DND-41 (cell line): ENCODE measurements around the gene HMCN2.

Experiments
- ATAC-seq: fragments of 200-7000 bp; cut with Tn5 transposase; 3 replicates; pipeline ENCODE4 v1.9.1; 2021; ENCODE audit warnings: low read depth; ENCODE audit not compliant: insufficient read depth
- DNase-seq: peaks from one replicate; pipeline ENCODE4 v3.0.0-alpha.2; 2020
- H2AFZ ChIP-seq: 2 replicates; pipeline ENCODE4 v1.6.0; 2012; ENCODE audit warnings: low read depth, low read length
- H3K27ac ChIP-seq: 2 replicates; pipeline ENCODE4 v1.5.1; 2012; ENCODE audit warnings: low read length, inconsistent platforms
- H3K27me3 ChIP-seq: fragments of 200-600 bp; sonication (generic); 2 replicates; pipeline ENCODE4 v1.6.0; 2012; ENCODE audit warnings: low read length, mild to moderate bottlenecking, inconsistent platforms; ENCODE audit not compliant: insufficient read depth, poor library complexity
- H3K36me3 ChIP-seq: 2 replicates; pipeline ENCODE4 v1.5.1; 2012; ENCODE audit warnings: low read length, inconsistent platforms; ENCODE audit not compliant: insufficient read depth
- H3K4me1 ChIP-seq: 2 replicates; pipeline ENCODE4 v1.5.1; 2012; ENCODE audit warnings: mild to moderate bottlenecking, low read length; ENCODE audit not compliant: insufficient read depth
- H3K4me2 ChIP-seq: 2 replicates; pipeline ENCODE4 v1.6.0; 2012; ENCODE audit warnings: mild to moderate bottlenecking, moderate library complexity, low read length, inconsistent platforms; ENCODE audit not compliant: insufficient read depth
- H3K4me3 ChIP-seq, 2 experiments: fragments of 200-600 bp in 1 of 2; shearing (Covaris generic) in 1 of 2; 2 replicates each; pipeline ENCODE4 v1.5.1; 2012 to 2016; ENCODE audit warnings: inconsistent platforms in 2 of 2, low read length in 2 of 2, mild to moderate bottlenecking in 2 of 2, low read depth in 1 of 2, moderate library complexity in 1 of 2
- H3K79me2 ChIP-seq: 2 replicates; pipeline ENCODE4 v1.6.0; 2012; ENCODE audit warnings: low read length, inconsistent platforms; ENCODE audit not compliant: insufficient read depth
- H3K9ac ChIP-seq: 2 replicates; pipeline ENCODE4 v1.6.0; 2012; ENCODE audit warnings: low read depth, mild to moderate bottlenecking, inconsistent platforms, low read length, moderate library complexity
- H3K9me3 ChIP-seq: 2 replicates; pipeline ENCODE4 v1.5.1; 2012; ENCODE audit warnings: low read length, moderate library complexity, mild to moderate bottlenecking, inconsistent platforms; ENCODE audit not compliant: insufficient read depth, severe bottlenecking
- H4K20me1 ChIP-seq: 2 replicates; pipeline ENCODE4 v1.6.0; 2012; ENCODE audit warnings: low read length; ENCODE audit not compliant: insufficient read depth
- CTCF ChIP-seq: IDR thresholded peaks from 2 replicates; pipeline ENCODE4 v1.5.1; 2012; ENCODE audit warnings: borderline replicate concordance, low read length, moderate library complexity, mild to moderate bottlenecking; ENCODE audit not compliant: poor library complexity, severe bottlenecking; ENCODE audit errors: extremely low read depth
- EZH2 ChIP-seq: IDR thresholded peaks from 3 replicates; pipeline ENCODE4 v1.6.1; 2012; ENCODE audit warnings: borderline replicate concordance, low read depth, mild to moderate bottlenecking, moderate library complexity, low read length, inconsistent platforms; ENCODE audit not compliant: severe bottlenecking

HMCN2 gene

GRCh38 chr9:130370226-130370625 is 104.7 kb downstream of the HMCN2 start:
- Histone ChIP-seq H3K9ac (no peak overlapping the region), H3K9me3 (no peaks in the 10 kb centered on the region), H3K27me3 (no peaks in the 10 kb centered on the region), H2AFZ (no peak overlapping the region), H3K4me1 (no peaks in the 10 kb centered on the region), H3K4me3 (no peak overlapping the region), H3K27ac (no peak overlapping the region), H4K20me1 (no peaks in the 10 kb centered on the region), H3K79me2 (no peaks in the 10 kb centered on the region), H3K36me3 (no peaks in the 10 kb centered on the region), H3K4me2 (no peak overlapping the region)
- no peak for ATAC-seq
- no peak for DNase-seq
- TF ChIP-seq CTCF, result no peak

DNA sequence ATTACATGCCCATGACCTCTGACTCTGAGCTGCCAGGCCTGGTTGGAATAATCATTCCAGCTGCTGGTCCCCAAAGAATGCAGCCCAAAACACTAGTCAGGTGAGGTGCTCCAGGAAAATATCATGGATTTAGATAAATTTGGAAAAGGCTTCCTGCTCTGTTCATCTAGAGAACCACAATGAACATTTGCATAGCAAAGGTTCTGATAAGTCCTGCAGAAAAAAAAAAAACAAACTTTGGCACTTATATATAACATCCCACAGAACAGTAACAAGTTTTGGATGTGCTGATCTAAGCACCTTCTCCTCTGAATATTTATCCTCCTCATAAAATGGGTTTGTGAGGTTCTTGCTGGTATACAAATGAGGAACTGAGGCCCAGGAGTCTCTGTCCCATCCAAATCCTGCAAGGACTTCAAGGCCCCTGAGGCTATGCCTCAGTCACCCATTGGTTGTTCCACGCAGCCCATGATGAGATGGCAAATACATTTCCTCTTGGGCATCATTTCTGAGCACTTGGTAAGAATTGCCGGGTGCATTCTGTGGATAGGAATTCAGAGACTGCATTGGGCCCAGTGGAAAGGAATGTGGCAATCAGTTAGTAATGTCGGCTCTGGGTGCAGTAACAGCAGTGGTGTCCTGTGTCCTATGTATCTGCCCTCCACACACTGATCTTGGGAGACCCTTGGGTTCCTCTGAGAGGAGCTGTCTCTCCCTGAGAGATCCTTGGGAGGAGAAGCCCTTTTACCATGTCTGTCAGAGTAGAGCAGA is 105.8 kb downstream of the HMCN2 start:
- Histone ChIP-seq H3K79me2 (no peaks in the 10 kb centered on the region), H3K27ac (no peak overlapping the region), H3K36me3 (no peaks in the 10 kb centered on the region), H3K4me3 (no peak overlapping the region), H2AFZ (no peak overlapping the region), H3K4me2 (no peak overlapping the region), H3K9ac (no peak overlapping the region), H3K9me3 (no peaks in the 10 kb centered on the region), H3K27me3 (no peaks in the 10 kb centered on the region), H4K20me1 (no peaks in the 10 kb centered on the region), H3K4me1 (no peaks in the 10 kb centered on the region)
- no peak for TF ChIP-seq EZH2
- TF ChIP-seq CTCF, result no peak
- ATAC-seq (no peak), DNase-seq (no peak)

DNA sequence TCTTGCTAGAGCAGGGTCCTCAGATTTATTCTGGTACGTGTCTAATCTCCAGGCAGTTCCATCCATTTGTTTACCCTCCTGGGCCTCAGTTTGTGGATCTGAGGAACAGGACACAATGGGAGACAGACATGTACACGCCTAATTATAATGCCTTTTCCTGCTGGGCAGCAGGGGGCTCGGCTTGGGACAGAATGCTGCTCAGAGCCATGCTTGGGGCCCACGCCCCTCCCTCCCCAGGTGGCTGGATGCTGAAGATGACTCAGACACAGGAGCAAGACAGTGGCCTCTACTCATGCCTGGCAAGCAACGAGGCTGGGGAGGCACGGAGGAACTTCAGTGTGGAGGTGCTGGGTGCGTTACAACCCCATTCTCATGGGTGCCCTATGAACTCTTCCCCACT is 106.5 kb downstream of the HMCN2 start:
- Histone ChIP-seq H3K4me1 (no peaks in the 10 kb centered on the region), H2AFZ (no peak overlapping the region), H3K9ac (no peak overlapping the region), H3K9me3 (no peaks in the 10 kb centered on the region), H4K20me1 (no peaks in the 10 kb centered on the region), H3K27me3 (no peaks in the 10 kb centered on the region), H3K4me2 (no peak overlapping the region), H3K36me3 (no peaks in the 10 kb centered on the region), H3K4me3 (no peak overlapping the region), H3K27ac (no peak overlapping the region), H3K79me2 (no peaks in the 10 kb centered on the region)
- no peak for TF ChIP-seq EZH2
- TF ChIP-seq CTCF, result no peak
- DNase-seq (no peak), ATAC-seq (no peak)
